GM12873 (cell line): ENCODE results near the gene NKD2.

Experiments
- CTCF ChIP-seq: IDR thresholded peaks from 2 replicates; pipeline ENCODE4 v1.5.1; 2012; ENCODE audit warnings: low read depth, mild to moderate bottlenecking, moderate library complexity, low read length, control low read depth; ENCODE audit not compliant: insufficient read depth; ENCODE audit errors: missing control alignments

The NKD2 gene

GRCh38 chr5:1030801-1031271 lies 22.2 kb downstream of the NKD2 start:
- no peak for TF ChIP-seq CTCF

DNA sequence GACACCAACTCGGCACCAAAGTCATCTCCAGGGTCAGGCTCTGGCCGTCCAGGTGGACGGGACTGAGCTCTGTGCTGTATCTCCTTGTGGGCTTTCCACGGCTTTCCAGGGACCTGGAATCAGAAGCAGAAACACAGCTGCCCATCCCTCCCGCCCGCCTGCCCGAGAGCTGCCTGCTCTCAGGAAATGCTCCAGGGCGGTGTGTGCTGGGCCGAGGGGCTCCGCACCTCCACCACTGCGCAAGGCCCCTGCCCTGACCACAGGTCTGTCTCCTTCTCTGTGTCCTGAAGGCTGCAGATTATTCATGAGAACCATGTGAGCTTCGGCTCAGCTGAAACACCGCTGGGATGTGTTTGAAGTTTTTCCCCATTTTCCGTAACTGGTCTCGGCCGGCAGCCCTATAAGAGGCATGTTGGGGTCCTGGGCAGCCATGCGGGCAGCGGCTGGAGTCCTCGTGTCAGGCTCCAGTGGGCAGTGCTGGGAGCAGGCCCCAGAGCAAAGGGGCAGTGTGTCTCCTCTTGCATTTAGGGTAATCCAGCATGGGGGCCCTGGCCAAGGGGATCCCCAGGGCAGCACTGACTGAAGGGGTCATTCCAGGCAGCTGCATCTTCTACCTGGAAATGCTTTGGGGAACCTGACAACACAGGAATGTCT lies 22.8 kb downstream of the NKD2 start:
- TF ChIP-seq CTCF: no peak

DNA sequence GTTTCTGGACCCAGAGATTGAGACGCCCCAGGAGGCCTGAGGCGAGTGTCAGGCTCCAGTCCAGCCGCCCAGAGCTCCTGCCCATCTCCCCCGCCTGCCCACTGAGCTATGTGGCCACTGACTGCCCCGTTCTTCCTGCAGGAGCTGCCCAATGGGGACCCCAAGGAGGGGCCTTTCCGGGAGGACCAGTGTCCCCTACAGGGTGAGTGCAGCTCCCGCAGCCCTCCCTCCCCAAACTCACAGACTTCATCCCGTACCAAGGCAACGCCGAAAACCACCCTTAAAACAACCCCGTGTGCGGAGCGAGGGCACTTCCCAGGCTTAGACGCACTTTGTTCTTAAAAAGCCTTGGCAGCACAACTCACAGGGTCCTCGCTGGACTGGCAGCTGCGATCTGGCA lies 23.4 kb downstream of the NKD2 start:
- TF ChIP-seq CTCF: no peak

GRCh38 chr5:1032551-1033027 lies 24.0 kb downstream of the NKD2 start:
- TF ChIP-seq CTCF: no peak

GRCh38 chr5:1033178-1033577 lies 24.6 kb downstream of the NKD2 start:
- TF ChIP-seq CTCF: no peak

DNA sequence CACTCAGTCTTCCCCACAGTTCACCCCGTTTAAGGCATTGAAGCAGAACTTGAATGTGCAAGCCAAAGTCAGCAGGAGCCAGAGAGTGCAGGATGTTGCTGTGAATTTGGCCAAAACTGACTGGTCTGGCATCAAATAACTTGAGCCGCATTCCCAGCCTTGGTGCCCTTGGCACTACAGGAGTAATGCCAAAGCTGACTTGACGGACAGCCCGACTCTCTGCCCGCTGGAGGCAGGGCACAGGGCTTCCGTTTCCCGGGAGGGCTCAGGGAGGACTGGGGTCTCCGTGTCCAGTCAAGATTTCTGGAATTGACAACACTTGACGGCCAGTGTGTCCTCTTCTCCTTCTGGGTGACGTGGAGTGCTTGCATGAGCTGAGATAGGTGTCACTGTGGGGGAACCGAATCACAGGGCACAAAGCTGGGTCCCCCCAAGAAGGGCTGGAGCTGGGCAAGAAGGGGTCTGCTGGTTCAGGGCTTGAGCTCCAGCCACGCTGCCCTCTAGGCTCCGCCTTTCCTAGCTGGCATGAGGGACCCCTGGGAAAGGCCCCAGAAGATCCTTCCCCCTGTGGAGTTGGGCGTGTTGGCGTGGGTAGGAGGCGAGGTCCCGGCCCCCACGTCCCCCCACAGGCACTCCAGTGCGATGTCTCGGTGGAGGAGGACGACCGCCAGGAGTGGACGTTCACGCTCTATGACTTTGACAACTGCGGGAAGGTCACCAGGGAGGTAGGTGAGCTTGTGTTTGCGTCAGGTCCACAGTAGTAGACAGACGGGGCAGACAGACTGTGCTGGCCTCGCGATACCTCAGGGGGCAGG lies 25.2 kb downstream of the NKD2 start:
- no peak for TF ChIP-seq CTCF

DNA sequence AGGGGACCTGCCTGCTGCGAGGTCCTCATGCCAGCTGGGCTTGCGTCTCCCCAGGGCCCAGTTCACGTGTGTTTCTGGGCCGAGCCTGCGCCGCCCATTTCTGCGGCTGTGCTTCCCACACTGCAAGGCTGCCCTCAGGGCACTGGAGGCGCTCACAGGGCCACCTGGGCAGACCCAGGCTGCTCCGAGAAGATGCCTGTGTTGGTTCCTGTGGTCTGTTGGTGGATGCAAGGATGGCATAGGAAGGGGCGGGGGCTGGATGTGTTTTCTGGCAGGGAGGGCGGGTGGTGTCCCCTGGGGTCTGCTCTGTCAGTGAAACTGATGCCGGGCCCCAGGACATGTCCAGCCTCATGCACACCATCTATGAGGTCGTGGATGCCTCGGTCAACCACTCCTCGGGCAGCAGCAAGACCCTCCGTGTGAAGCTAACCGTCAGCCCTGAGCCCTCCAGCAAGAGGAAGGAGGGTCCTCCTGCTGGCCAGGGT lies 25.9 kb downstream of the NKD2 start:
- no peak for TF ChIP-seq CTCF
